ENCODE data around the gene ARHGEF33. TPM values are rescaled to one million over a fixed set of nuclear protein-coding genes. Genes with fewer than 3 reads are reported as not detected.

The ARHGEF33 gene
- total RNA-seq, 1 experiment from 2014 or later: 0.30 TPM

DNA sequence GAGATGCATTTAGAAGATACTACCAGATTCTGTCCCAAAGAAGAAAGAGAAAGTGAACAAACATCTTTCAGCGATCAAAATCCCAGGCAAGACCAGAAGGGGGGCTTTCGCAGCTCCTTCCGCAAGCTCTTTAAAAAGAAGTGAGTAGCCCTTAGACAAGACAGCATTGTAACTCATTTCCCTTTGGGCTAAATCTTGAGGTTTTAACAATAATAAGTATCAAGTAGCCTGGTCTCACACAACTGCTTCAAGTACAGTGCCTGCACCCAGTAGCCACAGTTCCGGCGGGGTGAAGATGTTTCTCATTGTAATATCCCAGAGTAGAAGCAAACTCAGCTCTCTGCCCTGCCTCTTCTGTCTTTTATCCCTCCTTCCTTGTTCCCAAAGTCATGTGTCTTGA is 76.3 kb downstream of the ARHGEF33 start:
- DNase-seq (ENCODE audit: low read depth, low spot score): no peak
- H3K9me2 ChIP-seq (ENCODE audit: insufficient read depth): no peaks in the 10 kb centered on the region
- no peaks in the 10 kb centered on the region for H3K27me3 ChIP-seq (ENCODE audit: insufficient read depth, low read length)
- no peaks in the 10 kb centered on the region for H3K9me3 ChIP-seq (ENCODE audit: control insufficient read depth in 1 of 2, insufficient read depth in 1 of 2, low read depth in 1 of 2, low read length in 2 of 2)
- ChIA-PET POLR2A (no interaction called here), CTCF (interaction anchor here (0.6 kb wide), 1 partner anchor 128 kb away, joined by 3 read pairs; no protein-coding TSS in a partner anchor), RAD21 (ENCODE audit: low non-redundant PET in 1 of 2, low total read pairs in 2 of 2, uncharacterized antibody in 2 of 2, unreplicated experiment in 2 of 2) (no interaction called here)
- intact Hi-C loops (cut with micrococcal nuclease): no loop called here
- no peaks in the 10 kb centered on the region for H4K20me1 ChIP-seq (ENCODE audit: insufficient read depth)
- H3K4me1 ChIP-seq (ENCODE audit: control insufficient read depth in 1 of 2, insufficient read depth in 2 of 2, low read length in 2 of 2): no peaks in the 10 kb centered on the region
- no peaks in the 10 kb centered on the region for H3K36me3 ChIP-seq (ENCODE audit: control insufficient read depth in 1 of 2, insufficient read depth in 2 of 2, low read length in 2 of 2)
- TF ChIP-seq EZH2phosphoT487 (IDR thresholded peaks at IDR 0.05; ENCODE audit: borderline replicate concordance): no peak
- TF ChIP-seq CEBPB (IDR thresholded peaks at IDR 0.05; ENCODE audit: low read depth): no peak
- TF ChIP-seq SRF (IDR thresholded peaks at IDR 0.05; ENCODE audit: low read depth): no peak
- no peak for TF ChIP-seq ZFX (IDR thresholded peaks at IDR 0.05)
- TF ChIP-seq FOSL1 (IDR thresholded peaks at IDR 0.05; ENCODE audit: low read depth): no peak
- TF ChIP-seq, protein P1, sequence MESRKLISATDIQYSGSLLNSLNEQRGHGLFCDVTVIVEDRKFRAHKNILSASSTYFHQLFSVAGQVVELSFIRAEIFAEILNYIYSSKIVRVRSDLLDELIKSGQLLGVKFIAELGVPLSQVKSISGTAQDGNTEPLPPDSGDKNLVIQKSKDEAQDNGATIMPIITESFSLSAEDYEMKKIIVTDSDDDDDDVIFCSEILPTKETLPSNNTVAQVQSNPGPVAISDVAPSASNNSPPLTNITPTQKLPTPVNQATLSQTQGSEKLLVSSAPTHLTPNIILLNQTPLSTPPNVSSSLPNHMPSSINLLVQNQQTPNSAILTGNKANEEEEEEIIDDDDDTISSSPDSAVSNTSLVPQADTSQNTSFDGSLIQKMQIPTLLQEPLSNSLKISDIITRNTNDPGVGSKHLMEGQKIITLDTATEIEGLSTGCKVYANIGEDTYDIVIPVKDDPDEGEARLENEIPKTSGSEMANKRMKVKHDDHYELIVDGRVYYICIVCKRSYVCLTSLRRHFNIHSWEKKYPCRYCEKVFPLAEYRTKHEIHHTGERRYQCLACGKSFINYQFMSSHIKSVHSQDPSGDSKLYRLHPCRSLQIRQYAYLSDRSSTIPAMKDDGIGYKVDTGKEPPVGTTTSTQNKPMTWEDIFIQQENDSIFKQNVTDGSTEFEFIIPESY (IDR thresholded peaks at IDR 0.05; ENCODE audit: extremely low read depth, insufficient replicate concordance, low read length): no peak
- no peak for TF ChIP-seq POLR2A (IDR thresholded peaks at IDR 0.05; ENCODE audit: borderline replicate concordance, extremely low read depth, insufficient read depth, insufficient read length)
- no peak for TF ChIP-seq YY1 (IDR thresholded peaks at IDR 0.05; ENCODE audit: extremely low read depth, insufficient replicate concordance, low read depth, low read length)
- TF ChIP-seq TCF7L2 (IDR thresholded peaks at IDR 0.05; ENCODE audit: borderline replicate concordance, extremely low read depth, insufficient read depth, insufficient read length): no peak
- no TSS peak for BruUV-seq (replicated peaks)
- no peak for ATAC-seq
- H2AFZ ChIP-seq (ENCODE audit: low read depth, low read length, poor library complexity, severe bottlenecking): no peak overlapping the region
- no peak overlapping the region for H3K27ac ChIP-seq (ENCODE audit: low read depth, low read length)
- no peak overlapping the region for H3K4me2 ChIP-seq (ENCODE audit: low read length)
- H3K79me2 ChIP-seq (ENCODE audit: insufficient read depth, low read length): no peaks in the 10 kb centered on the region
- no peak overlapping the region for H3K4me3 ChIP-seq (replicated peaks in 1 of 2; ENCODE audit: low read depth in 1 of 2, low read length in 2 of 2)
- H3K9ac ChIP-seq (ENCODE audit: low read length): no peak overlapping the region

DNA sequence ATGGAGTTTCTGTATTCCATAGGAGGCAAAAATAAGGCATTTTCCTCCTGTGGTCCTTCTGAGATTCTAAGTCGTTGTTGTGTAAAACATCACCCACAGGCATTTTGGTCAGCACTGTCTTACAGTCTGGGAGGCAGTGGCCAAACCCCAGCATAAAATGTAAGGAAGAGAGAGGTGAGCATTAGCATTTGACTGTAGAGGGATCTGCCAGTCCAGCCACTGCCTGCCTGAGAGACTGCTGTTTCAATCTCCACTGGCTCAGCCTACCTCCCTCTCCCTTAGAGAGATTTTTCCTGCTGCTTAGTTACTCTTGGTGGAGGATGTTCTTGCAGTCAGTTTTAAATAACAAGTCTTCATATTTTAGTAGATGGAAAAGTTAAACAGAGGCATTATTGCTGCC is 77.0 kb downstream of the ARHGEF33 start:
- no peak overlapping the region for H3K27ac ChIP-seq (ENCODE audit: low read depth, low read length)
- ChIA-PET RAD21 (ENCODE audit: low non-redundant PET in 1 of 2, low total read pairs in 2 of 2, uncharacterized antibody in 2 of 2, unreplicated experiment in 2 of 2) (no interaction called here), POLR2A (no interaction called here), CTCF (no interaction called here)
- H4K20me1 ChIP-seq (ENCODE audit: insufficient read depth): no peaks in the 10 kb centered on the region
- H3K9me2 ChIP-seq (ENCODE audit: insufficient read depth): no peaks in the 10 kb centered on the region
- H3K79me2 ChIP-seq (ENCODE audit: insufficient read depth, low read length): no peaks in the 10 kb centered on the region
- H3K4me1 ChIP-seq (ENCODE audit: control insufficient read depth in 1 of 2, insufficient read depth in 2 of 2, low read length in 2 of 2): no peaks in the 10 kb centered on the region
- DNase-seq (ENCODE audit: low read depth, low spot score) (no peak), ATAC-seq (no peak)
- TF ChIP-seq SRF (IDR thresholded peaks at IDR 0.05; ENCODE audit: low read depth): no peak
- H3K4me3 ChIP-seq (replicated peaks in 1 of 2; ENCODE audit: low read depth in 1 of 2, low read length in 2 of 2): no peak overlapping the region
- intact Hi-C loops (cut with micrococcal nuclease): no loop called here
- H2AFZ ChIP-seq (ENCODE audit: low read depth, low read length, poor library complexity, severe bottlenecking): no peak overlapping the region
- no peaks in the 10 kb centered on the region for H3K36me3 ChIP-seq (ENCODE audit: control insufficient read depth in 1 of 2, insufficient read depth in 2 of 2, low read length in 2 of 2)
- no TSS peak for BruUV-seq (replicated peaks)
- no peak overlapping the region for H3K9ac ChIP-seq (ENCODE audit: low read length)
- H3K4me2 ChIP-seq (ENCODE audit: low read length): no peak overlapping the region
- H3K27me3 ChIP-seq (ENCODE audit: insufficient read depth, low read length): no peaks in the 10 kb centered on the region
- H3K9me3 ChIP-seq (ENCODE audit: control insufficient read depth in 1 of 2, insufficient read depth in 1 of 2, low read depth in 1 of 2, low read length in 2 of 2): no peaks in the 10 kb centered on the region

All from HCT116 (cell line).